HG02852 (cell line): Measurements from ENCODE around the gene NRBF2.
"Not testable (repeated sequence)": the region's sequence is repeated elsewhere in the genome, so short reads cannot be mapped to it uniquely, and the experiment has no call there.

Source experiments
- ATAC-seq: cut with Tn5 transposase; IDR thresholded peaks from one replicate; pipeline ENCODE4 v1.9.1; 2021; ENCODE audit warnings: mild to moderate bottlenecking, moderate library complexity; ENCODE audit not compliant: unreplicated experiment

The NRBF2 gene

DNA sequence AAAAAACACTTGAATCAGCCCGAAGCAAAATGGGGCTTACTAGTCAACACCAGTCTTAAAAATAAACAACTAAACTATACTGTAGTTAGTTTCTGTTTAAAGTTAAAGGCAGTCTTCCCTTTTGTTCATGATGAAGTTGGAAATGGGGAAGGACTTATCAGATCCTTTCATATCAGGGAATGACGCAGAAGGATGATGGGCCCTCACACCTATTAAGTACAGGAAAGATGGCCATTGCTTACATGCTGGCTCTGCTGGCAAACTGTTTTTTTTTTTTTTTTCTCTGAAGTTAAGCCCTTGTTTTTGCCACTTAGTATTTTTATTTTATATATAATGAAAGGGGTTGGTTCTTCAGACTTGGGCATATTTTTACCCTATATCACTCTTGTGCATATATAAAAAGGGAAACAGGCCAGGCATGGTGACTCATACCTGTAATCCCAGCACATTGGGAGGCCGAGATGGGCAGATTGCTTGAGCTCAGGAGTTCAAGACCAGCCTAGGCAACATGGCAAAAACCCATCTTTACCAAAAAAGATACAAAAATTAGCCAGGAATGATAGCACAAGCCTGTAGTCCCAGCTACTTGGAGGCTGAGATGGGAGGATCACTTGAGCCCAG is 16.6 kb upstream of the NRBF2 start:
- no peak for ATAC-seq

DNA sequence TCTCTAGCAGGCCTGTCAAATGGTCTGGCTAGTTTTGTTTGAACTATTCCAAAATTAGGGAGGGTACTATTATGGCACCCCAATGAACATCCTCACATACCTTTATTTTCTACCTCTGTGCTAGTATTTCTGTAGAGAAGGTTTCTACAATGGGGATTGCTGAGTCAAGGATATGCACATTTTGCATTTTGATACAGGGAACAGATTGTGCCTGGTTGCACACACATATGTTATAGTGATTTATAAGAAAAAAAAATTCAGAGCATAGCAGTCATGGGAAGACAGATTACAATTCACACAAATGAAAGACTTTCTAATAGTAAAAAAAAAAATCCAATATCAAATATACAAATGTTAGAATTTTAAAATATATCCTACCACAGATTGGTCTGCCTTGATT is 14.1 kb upstream of the NRBF2 start:
- no peak for ATAC-seq

DNA sequence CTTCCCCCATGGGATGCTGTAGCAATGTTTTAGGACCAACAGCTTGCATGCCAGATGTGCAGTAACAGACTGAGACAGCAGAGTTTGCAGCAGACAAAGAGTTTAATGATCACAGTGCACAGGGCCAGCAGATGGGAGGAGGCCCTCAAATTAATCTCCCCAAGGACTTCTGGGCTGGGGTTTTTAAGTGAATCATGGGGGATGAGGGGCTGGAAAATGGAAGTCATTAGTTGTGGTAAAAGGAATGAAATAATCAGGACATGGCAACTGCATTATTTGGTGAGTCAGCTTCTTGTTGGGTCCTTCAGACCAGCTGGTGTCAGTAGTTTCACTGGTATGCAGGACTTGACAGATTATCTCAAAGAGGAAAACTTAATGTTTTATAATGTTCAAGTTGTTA is 12.6 kb upstream of the NRBF2 start:
- no peak for ATAC-seq

DNA sequence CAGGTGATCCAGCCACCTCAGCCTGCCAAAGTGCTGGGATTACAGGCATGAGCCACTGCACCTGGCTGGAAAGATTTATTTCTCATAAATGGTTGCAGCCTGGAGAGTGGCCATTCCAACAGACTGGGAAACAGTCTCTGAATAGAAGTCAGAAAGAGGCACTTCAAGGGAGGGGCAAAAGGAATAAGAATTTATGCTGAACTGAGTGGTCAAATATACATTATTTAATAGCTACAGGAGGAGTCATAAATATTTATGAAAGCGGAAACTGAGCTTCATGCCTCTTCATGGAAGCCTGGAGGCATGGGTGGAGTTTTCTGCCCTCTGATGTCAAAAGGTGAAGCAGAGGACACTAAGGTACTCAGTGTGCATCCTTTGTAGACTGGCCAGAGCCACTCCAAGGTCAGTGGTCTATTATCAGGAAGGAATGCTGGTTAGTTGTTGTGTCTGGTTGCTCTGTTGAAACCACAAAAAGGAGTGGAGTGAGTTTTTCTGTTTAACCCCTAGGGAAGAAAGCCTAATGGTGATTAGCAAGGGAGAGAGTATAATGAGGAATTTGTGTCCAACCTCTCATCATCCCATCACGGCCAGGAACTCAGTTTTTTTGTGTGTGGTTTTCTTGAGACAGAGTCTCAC is 9.3 kb upstream of the NRBF2 start:
- ATAC-seq = no peak

DNA sequence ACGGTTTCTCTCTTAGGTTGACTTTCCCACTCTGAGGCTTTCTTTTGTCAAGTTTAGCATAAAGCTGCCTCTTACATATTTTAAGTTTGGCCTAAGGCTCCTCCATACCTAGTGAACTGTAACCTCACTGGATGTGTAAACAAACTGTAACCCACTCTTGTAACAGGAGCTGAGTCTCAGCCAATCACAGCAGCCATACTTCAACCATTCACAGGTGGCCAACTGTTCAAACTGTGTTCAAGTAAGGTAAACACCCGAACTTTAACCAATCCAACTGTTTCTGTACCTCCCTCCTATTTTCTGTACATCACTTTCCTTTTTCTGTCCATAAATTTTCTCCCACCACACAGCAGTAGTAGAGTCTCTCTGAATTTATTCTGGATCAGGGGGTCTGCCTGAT is 7.7 kb upstream of the NRBF2 start:
- ATAC-seq = no peak

DNA sequence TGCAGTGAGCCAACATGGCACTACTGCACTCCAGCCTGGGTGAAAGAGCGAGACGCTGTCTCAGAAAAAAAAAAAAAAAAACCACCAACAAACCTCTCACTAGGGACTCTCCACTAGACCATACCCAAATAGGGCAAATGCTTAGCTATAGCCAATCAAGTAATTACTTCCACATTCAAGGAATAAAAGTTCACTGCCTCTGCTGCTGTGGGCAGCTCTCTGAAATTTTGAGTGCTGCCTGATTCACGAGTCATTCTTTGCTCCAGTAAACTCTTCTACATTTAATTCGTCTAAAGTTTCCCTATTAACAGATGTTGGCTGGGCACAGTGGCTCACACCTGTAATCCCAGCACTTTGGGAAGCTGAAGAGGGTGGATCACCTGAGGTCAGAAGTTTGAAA is 4.7 kb upstream of the NRBF2 start:
- ATAC-seq = no peak

DNA sequence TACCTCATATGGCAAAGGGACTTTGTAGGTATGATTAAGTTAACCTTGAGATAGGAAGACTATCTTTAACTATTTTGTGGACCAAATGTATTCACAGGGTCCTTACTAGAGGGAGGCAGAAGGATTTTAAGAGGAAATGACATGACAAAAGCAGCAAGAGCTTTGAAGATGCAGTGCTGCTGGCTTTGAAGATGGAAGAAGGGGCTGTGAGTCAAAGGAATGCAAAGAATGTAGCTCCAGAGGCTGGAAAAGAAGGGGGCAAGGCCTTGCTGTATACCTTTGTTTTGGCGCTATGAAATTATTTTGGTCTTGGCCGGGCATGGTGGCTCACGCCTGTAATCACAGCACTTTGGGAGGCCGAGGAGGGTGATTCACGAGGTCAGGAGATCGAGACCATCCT is 3.2 kb upstream of the NRBF2 start:
- ATAC-seq = no peak

DNA sequence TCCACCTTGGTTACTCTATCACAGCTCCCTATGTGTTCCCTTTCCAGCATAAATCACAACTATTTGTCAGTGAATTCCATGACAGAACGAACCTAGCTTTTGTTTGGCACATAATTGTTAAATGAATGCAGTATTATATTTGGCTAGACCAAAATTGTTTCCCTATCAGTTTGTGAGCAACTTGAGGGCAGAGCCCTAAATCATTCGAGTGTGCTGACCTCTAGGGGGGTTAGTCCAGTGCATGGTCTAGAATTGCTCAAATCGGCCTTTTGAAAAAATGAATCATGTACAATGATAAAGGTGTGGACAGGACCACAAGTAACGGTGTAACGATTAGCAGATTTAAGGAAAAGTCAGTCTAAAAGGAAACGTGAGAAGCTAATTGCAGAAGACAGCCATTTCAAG is 475 bp upstream of the NRBF2 start:
- ATAC-seq = no peak

DNA sequence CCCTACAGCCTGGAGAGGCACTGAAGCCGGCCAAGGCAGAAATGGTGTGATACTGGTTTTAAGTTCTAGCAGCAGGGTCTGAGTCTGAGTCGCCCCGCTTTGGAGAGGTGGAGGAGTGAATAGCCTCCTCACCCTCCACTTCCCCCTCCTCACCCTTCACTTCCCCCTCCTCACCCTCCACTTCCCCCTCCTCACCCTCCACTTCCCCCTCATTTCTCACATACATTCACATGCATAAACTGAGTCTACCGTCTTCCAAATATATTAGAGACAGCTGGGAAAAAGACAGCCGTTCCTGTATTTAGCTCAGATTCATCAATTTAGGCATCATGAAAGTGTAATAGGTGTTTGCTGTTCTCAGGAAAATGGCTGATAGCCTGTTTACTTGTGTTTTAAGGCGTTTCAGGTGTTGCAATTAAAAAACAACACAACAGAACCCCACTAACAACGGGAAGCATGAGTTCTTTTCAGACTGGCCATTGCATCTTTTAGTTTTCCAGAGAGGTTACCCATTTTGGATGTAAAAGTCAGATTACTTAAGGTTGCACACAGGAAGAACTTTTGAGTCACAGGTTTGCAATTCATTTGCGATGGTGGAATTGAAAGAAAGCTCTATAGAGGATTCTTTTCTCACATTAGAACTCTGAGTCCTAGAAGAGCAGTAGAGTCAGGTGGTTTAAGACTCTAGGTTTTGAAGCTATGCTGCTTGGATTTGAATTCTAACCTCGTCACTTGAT is 861 bp downstream of the NRBF2 start:
- no peak for ATAC-seq

DNA sequence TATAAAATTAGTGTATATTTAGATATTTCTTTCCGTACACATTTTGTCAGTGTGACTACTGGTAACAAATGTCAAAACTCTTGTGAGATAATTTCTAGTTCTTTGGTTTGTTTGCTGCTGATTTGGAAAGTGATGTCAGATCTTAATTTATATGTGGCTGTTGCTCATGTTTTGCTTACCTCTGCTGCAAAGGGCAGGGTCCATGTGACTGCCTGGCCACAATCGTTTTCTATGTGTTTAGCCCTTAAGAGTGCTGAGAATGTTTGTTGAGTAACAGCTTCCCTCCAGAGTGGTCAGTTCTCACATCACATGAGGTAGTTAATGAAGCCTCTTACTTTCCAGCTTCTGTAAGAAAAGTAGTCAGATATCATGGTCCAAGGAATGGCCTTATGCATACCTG is 4.2 kb downstream of the NRBF2 start:
- ATAC-seq = no peak

DNA sequence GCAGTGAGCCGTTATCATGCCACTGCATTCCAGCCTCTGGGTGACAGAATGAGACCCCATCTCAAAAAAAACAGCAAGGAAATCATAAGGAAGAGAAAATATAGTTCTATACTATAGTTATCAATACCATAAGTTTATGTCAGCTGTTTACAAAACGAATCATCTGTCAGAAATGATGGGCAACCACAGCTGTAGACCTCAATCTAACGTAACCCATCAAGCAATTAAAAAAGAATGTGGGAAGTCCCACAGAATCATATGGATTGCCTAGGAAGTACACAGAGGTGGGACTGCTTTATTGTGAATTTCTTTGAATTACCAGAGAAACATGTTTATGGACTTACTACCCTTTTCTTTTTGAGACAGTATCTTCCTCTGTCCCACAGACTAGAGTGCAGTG is 6.9 kb downstream of the NRBF2 start:
- ATAC-seq = no peak

DNA sequence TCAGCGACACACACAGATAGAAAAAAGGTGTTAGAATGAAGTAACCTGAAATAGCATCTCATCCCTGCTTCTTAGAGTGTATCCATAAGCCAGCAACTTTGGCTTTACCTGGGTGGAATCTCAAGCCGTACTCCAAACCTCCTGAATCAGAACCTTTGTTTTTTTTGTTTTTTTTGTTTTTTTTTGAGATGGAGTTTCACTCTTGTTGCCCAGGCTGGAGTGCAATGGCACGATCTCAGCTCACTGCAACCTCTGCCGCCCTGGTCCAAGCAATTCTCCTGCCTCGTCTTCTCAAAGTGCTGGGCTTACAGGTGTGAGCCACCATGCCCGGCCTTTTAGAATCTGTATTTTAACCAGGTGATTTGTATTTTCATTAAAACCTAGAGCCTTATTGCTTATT is 9.0 kb downstream of the NRBF2 start:
- no peak for ATAC-seq

DNA sequence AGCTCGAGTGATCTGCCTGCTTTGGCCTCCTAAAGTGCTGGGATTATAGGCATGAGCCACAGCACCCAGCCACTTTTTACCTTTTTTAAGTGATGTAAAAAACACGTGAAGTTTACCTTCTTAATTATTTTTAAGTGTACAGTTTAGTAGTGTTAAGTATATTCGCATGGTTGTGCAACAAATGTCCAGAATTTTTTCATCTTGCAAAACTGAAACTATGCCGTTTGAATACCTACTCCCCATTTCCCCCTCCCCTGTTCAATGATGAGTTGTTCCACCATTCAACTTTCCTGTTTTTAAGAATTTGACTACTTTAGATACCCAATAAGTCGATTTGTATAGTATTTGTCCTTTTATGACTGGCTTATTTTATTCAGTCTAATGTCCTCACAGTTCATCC is 10.9 kb downstream of the NRBF2 start:
- no peak for ATAC-seq

DNA sequence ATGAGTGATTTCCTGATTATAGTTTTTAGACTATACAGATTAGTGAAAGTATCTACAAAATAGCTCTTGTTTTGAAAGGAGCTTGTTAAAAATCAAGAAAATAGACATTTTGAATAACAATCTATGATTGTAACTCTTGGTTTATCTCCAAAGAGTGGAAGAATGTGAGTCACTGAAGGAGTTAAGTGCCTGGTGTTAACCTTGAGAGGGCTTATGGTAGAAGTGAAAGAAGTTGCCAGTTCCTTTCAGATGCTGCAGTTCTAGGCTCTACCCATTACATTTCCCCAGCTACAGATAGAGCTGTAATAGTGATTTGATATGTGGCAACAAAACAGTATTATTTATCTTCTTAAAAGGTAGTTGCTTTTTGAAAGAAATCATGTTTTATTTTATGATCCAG is 12.7 kb downstream of the NRBF2 start:
- ATAC-seq = peak; percentile 58

DNA sequence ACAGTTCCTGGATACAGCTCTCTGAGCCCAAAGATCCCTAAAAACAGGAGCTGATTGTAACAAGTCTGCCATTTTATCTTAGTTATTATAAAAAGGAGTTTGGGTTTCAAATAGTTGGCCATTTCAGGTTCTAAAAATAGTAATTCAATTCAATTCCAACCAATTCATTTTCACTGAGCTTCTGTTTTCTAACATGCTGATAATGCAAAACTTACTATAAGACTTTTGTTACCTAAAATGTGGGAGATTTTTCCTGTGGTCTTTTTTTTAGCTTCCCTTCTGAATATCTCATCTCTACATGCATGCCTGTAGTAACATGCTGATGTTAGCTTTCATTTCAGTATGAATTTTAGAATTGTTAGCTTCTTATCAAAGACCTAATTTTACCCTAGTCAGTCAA is 13.4 kb downstream of the NRBF2 start:
- no peak for ATAC-seq

DNA sequence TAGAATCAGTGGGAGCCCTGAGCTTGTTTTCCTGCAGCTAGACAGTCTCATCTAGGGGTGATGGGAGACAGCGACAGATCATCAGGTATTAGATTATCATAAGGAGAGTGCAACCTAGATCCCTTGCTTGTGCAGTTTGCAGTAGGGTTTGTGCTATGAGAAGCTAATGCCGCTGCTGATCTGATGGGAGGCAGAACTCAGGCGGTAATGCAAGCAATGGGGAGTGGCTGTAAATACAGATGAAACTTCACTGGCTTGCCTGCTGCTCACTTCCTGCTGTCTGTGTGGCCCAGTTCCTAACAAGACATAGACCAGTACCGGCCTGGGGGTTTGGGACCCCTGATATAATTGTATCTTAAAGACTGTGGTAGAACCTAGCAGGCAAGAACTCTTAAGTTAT is 17.6 kb downstream of the NRBF2 start:
- no peak for ATAC-seq

DNA sequence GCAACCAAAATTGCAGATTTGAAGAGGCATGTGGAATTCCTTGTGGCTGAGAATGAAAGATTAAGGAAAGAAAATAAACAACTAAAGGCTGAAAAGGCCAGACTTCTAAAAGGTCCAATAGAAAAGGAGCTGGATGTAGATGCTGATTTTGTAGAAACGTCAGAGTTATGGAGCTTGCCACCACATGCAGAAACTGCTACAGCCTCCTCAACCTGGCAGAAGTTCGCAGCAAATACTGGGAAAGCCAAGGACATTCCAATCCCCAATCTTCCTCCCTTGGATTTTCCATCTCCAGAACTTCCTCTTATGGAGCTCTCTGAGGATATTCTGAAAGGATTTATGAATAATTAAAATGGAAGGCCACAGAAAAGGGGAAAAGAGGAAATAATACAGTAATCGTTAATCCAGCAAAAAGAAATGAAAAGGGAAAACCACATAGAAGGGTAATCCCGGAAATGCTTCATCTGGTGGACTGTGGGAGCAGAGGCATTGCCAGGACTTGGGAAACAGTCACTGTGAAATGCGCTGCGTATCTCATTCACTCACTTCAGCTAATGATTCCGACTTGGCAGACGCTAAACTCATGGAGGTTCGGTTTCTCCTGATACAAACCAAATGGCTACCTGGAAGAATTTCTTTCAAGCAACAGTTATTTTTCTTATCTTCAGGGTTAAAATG is 20.9 kb downstream of the NRBF2 start:
- not testable (repeated sequence) for ATAC-seq

DNA sequence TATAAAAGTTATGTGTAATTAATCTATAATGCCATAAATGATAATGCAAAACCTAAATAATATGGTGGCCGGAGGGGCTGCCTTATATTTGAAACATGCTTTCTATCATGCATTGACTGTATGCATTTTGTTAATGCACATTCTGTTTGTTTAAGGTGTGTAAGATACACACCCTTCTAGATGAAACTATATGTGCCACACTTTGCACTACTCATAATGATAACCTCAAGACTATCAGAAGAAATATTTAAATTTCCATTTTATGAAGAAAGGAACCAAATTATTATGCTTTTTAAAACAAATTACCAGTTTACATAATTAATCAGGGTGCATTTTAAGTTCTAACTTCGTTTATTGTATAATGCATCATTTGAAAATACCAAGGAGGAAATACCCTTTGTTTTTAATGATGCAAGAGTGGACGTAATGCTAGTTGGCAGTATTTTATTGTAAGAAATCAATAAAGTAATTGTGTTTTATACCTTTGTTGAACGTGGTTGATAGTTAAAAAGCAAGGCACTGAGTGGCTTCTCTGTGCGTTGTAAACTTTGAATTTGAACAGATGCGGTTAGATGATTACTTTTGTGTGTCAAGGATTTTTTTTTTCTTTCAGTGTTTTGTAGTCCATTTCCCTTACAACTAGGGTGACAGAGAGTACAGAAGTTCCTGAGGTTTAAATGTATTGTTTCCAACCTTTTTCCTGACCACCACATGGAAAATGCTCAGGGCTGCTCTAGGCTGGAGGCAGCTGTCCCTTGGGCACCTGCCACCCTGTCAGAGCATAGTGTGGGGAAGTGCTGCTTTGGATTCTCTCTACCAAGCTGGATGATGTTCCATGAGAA is 21.6 kb downstream of the NRBF2 start:
- ATAC-seq = no peak

DNA sequence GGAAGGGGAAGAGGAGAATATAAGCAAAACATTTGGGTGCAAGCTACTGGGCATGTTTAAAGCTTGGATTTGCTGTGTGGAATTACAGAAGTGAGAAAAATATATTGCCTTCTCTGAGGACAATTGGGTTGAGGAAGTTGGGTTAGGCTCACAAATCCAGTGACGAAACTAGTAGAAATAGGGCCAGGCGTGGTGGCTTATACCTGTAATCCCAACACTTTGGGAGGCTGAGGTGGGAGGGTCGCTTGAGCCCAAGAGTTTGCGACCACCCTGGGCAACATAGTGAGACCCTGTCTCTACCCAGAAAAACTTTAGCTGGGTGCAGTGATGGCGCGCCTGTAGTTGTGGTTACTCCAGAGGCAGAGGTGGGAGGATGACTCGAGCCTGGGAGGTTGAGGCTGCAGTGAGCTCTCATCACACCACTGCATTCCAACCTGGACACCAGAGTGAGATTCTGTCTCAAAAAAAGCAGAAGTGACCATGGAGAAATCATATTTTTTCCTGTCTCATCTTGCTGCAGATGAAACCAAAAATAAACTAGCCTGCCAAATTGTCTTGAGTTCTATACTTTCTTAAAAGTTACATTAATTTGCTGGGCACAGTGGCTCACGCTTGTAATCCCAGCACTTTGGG is 22.4 kb downstream of the NRBF2 start:
- no peak for ATAC-seq

DNA sequence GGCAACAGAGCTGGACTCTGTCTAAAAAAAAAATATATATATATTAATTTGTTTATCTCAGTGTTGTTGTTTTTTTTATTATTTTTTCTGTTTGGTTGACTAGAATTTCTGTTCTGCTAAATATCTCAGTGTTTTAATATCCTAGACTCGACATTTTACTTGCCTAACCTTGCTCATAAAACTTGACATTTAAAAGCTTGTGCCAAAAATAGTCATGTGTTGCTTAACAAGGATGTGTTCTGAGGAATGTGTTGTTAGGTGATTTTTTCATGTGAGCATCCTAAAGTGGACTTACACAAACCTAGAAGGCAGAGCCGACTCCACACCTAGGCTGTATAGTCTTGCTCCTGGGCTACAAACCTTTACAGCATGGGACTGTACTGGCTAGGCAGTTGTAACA is 23.1 kb downstream of the NRBF2 start:
- ATAC-seq = no peak
